GM12892 (cell line): Measurements from ENCODE around the gene CYB5B.

Source experiments
- POLR2A ChIP-seq: IDR thresholded peaks from 2 replicates; pipeline ENCODE4 v1.6.1; 2011; ENCODE audit warnings: low read depth, low read length, control low read depth
- TAF1 ChIP-seq: IDR thresholded peaks from 2 replicates; pipeline ENCODE4 v1.6.1; 2011; ENCODE audit warnings: low read depth, mild to moderate bottlenecking, control low read depth, low read length, borderline replicate concordance

GRCh38 chr16:69386596-69386995, 37.8 kb upstream of the CYB5B start:
- TF ChIP-seq POLR2A: no peak
- no peak for TF ChIP-seq TAF1
